H54 (cell line): ENCODE data around the gene KIAA0232.
"Not testable (repeated sequence)": the region's sequence is repeated elsewhere in the genome, so short reads cannot be mapped to it uniquely, and the experiment has no call there.

Source experiments
- DNase-seq: peaks from one replicate; pipeline ENCODE4 v3.0.0; 2011; ENCODE audit warnings: low spot score, mixed read lengths; ENCODE audit not compliant: insufficient read length
- FAIRE-seq: peaks from 3 replicates; lab custom pipeline; 2011; peaks lifted over from hg19 to GRCh38; lab: Jason Lieb, UNC
- POLR2A ChIP-seq: IDR thresholded peaks from 2 replicates; pipeline ENCODE4 v1.6.1; 2011; ENCODE audit warnings: low read depth, mild to moderate bottlenecking, low read length

KIAA0232 gene

DNA sequence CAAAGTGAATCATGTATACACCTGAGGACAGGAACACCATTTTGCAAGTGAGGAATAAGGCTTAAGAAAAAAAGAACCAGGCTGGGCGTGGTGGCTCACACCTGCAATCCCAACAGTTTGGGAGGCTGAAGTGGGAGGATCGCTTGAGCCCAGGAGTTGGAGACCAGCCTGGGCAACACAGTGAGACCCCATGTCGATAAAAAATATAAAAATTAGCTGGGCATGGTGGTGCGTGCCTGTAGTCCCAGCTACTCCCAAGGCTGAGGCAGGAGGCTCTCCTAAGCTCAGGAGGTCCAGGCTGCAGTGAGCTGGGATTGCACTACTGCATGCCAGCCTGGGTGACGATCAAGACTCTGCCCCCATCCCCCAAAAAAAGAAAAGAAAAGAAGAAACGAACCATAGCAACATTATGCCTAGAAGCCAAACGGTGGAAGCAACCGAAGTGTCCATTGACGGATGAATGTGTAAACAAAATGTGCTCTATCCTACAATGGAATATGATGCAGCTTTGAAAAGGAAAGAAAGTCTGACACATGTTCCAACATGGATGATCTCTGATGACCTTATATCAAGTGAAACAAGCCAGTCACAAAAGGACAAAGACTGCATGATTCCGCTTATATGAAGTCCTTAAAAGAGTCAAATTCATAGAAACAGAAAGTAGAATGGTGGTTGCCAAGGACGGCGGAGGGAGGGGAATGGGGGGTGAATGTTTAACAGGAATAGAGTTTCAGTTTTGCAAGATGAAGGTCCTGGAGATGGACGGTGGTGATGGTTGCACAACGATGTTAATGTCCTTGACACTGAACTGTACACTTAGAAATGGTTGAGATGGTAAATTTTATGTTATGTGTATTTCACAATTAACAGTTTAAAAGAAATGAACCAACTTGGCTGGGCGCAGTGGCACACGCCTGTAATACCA is 8.6 kb upstream of the KIAA0232 start:
- TF ChIP-seq POLR2A = no peak
- FAIRE-seq (no peak), DNase-seq (no peak)

DNA sequence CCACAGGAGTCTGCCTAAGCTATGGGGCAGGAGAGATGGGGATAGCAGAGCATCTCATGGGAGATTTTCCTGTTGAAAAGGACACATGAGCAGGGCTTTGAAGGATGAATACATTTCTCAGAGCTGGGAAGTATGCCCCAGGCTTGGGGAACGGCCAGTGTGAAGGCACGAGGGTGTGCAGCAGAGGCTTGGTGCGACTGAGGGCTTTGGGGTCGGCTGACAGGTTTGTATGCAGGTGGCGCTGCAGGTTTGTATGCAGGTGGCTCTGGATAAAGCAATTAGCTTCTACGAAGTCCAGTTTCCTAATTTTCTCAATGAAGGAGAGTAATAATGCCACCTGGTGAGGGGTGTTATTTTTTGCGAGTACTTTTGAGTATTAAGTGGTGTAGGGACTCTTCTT is 6.8 kb upstream of the KIAA0232 start:
- FAIRE-seq = no peak
- no peak for DNase-seq
- TF ChIP-seq POLR2A = no peak

DNA sequence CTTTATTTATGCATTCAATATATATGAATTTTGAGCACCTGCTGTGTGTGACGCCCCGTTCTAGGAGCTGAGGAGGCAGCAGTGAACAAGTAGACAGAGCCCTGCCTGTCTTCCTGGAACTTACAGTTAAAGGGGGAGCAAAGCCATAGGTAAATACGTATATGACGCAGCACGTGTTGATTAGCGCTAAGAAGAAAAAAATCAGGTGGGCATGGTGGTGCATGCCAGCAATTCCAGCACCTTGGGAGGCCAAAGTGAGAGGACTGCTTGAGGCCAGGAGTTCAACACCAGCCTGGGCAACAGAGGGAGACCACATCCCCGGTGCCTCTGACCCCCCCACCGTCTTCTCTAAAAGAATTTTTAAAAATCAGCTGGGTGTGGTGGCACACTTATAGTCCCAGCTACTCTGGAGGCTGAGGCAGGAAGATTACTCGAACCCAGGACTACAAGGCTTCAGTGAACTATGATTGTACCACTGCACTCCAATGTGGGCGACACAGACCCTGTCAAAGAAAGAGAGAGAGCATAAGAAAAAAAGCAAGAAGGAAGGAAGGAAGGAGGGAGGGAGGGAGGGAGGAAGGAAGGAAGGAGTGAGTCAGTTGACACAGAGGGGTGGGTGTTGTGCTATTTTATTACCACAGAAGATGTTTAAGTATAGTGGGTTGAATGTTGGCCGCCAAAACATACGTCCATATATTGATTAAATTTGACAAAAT is 5.4 kb upstream of the KIAA0232 start:
- no peak for TF ChIP-seq POLR2A
- FAIRE-seq = no peak
- no peak for DNase-seq

DNA sequence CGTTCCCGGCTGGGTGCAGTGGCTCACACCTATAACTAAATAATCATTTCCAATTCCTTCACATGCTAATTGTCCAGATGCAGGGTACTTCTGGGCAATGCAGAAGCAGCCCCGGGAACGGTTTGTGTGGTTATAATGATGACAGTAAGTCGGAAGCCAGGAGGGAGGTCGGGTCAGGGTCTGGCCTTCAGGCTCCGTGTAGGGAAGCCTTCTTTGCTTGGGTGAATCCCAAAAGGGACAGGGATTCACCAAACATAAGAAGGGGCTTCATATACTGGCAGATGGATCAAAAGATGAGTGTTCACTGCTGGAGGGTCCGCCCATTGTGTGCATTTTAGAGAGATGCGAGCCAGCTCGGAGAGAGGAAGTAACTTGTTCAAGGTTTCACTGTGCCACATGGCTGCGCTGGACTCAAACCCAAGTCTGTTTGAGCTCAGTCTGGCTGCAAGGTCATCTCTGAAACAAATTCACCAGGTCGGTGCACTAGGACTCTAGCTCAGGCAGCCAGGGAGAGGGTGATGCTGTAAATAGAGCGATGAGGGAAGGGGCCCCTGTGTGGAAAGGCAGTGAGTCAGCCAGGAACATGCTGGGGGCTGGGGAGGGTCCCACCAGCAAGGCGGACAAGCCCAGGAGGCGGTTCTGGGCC is 4.8 kb upstream of the KIAA0232 start:
- FAIRE-seq (no peak), DNase-seq (no peak)
- TF ChIP-seq POLR2A = no peak

DNA sequence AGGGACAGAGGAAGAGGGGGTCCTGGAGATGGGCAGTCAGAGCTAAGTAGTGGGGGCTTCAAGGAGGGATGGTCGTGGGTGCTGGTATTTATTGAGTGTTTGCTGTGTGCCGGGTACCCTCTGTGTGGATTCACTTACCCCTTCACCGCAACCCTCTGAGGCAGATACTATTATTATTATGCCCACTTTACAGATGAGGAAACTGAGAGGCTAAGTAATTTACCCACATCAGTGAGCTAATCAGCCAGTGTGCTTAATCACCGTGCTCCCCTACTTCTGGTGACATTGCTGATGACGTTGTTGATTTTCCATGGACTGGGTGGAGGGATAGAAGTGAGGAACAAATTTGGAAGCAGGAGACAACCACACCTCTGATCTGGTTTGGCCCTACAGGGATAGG is 4.1 kb upstream of the KIAA0232 start:
- TF ChIP-seq POLR2A = no peak
- no peak for DNase-seq
- no peak for FAIRE-seq

DNA sequence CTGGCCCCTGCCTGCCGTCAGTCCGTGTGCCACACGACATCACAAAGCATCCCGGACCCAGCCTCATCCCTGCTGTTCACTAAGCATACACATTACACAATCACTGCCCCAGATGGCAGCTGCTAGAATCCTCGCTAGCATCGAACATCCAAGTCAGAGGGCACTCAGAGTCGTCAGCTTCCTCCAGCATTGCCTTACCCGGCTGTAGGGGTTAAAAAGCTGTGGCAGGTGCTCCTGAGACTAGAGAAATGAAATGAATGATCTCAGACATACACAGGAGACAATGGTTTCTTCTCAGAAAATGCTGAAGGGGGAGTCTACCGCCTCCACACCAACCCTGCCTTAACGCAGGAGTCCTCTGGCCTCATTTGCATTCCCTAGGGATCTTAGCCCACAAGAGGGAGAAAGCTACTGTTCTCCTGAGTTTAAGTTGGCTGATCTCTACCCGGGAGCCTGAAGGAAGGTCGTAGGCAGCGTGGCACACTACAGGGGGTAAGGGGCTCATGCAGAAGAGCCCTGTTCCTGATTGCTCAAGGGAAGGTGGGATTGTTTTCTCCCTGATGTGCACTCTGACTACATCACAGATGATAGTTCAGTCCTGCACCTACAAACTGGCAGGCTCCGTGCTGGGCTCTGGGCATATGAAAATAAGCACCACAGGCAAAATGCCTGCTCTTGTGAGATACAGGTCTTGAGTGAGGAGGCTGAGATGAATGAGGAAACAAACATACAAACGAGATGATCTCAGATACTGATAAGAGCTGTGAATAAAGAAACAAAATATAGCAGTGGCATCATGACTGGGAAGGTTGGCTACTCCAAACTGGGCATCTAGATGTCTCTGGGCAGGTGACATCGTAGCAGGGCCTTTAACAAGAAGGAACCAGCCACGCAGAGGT is 2.6 kb upstream of the KIAA0232 start:
- no peak for FAIRE-seq
- TF ChIP-seq POLR2A = no peak
- no peak for DNase-seq

DNA sequence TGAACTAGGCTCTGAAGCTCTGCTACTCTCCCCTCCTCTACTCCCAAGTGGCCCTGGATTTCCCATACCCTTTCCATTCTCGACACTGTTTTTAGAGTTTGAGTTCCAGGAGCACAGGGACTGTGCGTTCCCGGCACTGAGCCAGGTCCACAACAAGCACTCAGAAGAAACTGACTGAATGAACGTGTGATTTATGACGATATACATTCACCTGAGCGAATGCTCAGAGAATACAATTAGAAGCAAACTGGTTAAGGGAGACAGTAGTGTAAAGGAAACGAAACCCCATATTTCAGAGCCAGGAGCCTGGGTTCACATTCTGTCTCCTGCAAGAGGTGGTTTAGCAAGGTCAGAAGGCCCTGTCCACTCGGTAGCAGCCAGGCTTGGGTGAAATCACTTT is 1.4 kb upstream of the KIAA0232 start:
- TF ChIP-seq POLR2A = no peak
- no peak for FAIRE-seq
- DNase-seq = no peak

DNA sequence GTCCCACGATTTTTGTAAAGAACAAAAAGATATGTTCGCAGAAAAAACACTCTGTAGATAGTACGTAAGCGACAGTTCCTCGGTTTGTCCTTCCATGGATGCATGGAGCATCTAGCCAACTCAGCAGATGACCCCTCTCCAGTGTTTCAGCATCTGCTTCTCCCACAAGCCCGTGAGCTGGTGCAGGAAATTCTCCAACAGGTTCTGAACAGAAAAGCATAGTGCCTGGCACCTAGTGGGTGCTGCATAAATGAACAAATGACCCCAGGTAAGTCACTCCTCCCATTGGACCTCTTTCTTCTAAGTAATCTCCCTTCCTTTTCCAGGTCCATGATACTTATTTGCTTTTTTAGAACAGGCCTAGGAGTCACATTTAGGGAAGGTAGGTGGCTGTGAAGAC is 966 bp upstream of the KIAA0232 start:
- no peak for FAIRE-seq
- no peak for DNase-seq

DNA sequence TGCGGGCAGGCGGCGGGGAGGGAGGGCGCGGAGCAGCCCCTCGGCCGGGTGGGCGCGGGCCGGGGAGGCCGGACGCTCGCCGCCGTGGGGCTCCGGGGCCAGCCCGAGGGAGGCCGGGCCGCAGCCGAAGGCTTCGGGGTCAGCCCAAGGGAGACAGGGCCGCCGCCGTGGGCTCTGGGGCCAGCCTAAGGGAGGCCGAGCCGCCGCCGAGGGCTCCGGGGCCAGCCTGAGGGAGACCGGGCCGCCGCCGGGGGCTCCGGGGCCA is 251 bp downstream of the KIAA0232 start:
- DNase-seq = no peak
- TF ChIP-seq POLR2A = no peak
- FAIRE-seq = no peak

More for the DNA sequence above, 966 bp upstream of the KIAA0232 start:
- no peak for TF ChIP-seq POLR2A

DNA sequence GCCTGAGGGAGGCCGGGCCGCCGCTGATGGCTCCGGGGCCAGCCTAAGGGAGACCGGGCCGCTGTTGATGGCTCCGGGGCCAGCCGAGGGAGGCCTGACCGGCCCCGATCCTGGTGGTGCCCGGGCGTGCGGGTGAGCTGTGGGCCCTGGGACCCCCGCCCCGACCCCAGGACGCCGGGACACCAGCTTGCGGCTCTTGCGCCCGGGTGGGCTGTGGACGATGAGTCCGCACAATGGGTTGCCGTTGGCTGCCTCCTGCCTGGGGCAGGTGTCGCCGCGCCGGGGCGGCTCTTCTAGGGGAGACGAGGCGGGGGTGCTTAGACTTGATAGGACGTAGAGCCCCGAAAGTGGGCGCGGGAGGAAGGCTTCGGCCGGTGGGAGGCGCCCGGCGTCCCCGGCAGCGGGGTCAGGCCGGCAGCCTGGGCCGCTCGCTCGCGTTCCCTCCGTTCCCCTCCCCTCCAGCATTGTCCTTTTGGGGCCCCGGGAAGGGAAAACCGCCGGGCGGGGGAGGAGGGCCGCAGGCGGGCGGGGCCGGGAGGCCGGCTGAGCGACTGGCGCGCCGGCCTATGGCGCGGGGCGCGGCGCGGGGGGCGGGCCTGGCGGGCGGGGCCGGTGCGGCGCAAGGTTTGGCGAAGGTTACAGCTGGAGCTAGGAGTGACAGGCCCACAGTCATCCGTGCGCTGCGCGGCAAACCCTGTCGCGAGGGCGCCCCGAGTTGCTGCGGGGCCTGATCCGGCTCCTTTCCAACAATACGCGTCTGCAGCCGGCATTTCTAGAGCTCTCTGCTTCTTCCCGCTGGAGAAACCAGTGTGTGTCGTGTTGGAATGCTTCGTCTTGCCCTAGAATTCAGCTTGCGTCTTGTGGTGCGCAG is 819 bp downstream of the KIAA0232 start:
- peak; percentile 30; the same call in 1 of the 2 replicates for TF ChIP-seq POLR2A
- FAIRE-seq (no peak), DNase-seq (peak; percentile 75)

DNA sequence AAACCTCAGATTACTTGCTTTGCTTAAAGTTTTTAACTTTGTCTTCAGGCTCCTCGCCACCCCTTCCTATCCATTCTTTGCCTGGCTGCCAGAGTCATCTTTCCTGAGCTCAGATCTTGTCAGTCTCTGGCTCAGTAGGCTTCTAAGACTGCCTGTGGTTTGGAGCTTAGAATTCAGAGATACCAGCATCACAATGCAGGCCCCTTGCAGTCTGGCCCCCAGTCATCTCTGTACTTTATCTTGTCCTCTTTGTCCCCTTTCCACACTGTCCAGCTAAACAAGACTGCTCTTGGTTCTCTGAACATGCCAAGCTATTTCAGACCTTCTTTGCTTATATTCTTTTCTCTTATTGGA is 3.0 kb downstream of the KIAA0232 start:
- no peak for TF ChIP-seq POLR2A
- DNase-seq = no peak
- no peak for FAIRE-seq

DNA sequence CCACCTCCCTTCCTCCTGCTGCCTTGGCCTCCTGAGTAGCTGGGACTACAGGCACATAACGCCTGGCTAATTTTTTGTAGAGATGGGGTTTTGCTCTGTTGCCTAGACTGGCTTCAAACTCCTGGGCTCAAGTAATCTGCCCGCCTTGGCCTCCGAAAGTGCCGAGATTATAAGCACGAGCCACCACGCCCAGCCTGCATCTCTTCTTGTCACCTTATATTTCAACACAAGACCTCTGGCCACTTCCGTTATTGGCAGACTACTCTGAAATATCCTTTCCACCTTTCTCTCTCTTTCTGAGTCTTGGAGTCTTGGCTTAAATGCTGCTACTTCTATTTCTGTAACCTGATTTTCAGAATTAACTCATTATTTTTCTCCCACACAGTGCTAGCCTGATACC is 5.6 kb downstream of the KIAA0232 start:
- no peak for TF ChIP-seq POLR2A
- DNase-seq (no peak), FAIRE-seq (no peak)

DNA sequence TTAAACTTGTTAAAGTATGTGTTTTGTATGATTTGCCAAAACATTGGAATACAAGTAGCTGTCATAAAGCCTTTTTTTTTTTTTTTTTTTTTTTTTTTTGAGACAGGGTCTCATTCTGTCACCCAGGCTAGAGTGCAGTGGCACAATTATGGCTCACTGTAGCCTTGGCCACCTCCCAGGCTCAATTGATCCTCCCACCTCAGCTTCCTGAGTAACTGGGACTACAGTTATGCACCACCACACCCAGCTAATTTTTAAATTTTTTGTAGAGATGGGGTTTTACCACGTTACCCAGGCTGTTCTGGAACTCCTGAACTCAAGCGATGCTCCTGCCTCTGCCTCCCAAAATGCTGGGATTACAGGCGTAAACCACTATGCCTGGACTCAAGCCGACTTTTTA is 8.7 kb downstream of the KIAA0232 start:
- not testable (repeated sequence) for DNase-seq, FAIRE-seq

DNA sequence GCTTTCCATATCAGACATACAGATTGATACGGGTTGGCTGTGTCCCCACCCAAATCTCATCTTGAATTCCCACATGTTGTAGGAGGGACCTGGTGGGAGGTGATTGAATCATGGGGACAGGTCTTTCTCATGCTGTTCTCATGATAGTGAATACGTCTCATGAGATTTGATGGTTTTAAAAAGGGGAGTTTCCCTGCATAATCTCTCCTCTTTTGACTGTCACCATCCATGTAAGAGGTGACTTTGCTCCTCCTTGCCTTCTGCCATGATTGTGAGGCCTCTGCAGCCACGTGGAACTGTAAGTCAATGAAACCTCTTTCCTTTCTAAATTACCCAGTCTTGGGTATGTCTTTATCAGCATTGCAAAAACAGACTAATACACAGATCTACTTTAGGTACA is 9.3 kb downstream of the KIAA0232 start:
- not testable (repeated sequence) for DNase-seq, FAIRE-seq
